ENCODE results near the gene ACCS.

DNA sequence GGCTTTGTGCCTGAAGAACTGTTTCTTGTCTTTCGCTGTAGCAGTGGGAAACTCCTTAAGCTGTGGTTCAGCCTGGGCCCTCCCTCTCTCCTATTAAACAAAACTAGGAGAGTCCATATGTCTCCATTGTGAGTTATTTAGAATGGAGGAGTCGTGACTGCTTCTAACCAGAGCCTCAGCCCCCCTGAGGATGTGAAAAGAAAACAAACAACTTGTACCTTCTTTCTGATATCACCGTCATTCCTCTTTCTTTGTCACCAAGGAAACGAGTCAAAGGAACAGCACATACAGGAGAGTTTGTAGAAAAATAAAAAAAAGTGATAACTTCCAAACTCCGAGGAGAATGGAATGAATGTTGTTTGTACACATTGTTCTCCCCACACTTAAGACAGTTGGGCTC is 17.8 kb downstream of the ACCS start:
- TF ChIP-seq, protein P1, sequence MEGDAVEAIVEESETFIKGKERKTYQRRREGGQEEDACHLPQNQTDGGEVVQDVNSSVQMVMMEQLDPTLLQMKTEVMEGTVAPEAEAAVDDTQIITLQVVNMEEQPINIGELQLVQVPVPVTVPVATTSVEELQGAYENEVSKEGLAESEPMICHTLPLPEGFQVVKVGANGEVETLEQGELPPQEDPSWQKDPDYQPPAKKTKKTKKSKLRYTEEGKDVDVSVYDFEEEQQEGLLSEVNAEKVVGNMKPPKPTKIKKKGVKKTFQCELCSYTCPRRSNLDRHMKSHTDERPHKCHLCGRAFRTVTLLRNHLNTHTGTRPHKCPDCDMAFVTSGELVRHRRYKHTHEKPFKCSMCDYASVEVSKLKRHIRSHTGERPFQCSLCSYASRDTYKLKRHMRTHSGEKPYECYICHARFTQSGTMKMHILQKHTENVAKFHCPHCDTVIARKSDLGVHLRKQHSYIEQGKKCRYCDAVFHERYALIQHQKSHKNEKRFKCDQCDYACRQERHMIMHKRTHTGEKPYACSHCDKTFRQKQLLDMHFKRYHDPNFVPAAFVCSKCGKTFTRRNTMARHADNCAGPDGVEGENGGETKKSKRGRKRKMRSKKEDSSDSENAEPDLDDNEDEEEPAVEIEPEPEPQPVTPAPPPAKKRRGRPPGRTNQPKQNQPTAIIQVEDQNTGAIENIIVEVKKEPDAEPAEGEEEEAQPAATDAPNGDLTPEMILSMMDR (IDR thresholded peaks at IDR 0.05; ENCODE audit: insufficient read depth, low read depth, low read length), result no peak
- TF ChIP-seq EZH2 (IDR thresholded peaks at IDR 0.05; ENCODE audit: insufficient read depth, low read length), result no peak
